Keratinocyte (primary cell): ENCODE data around the gene PRKAR2B. TPM values are rescaled to one million over a fixed set of nuclear protein-coding genes. Genes with fewer than 3 reads are reported as not detected.

Experiments used
- DNase-seq: peaks from one replicate; pipeline ENCODE4 v3.0.0-alpha.2; 2011; ENCODE audit warnings: low read depth, missing footprints, low spot score
- FAIRE-seq: peaks from 2 replicates; lab custom pipeline; 2011; peaks lifted over from hg19 to GRCh38; lab: Jason Lieb, UNC
- H2AFZ ChIP-seq: 2 replicates; pipeline ENCODE4 v1.6.0; 2012; ENCODE audit warnings: low read length, control low read depth, inconsistent platforms; ENCODE audit not compliant: control insufficient read depth
- H3K27ac ChIP-seq: 2 replicates; pipeline ENCODE4 v1.5.1; 2011; ENCODE audit warnings: low read length; ENCODE audit not compliant: control insufficient read depth, insufficient read depth
- H3K27me3 ChIP-seq: 3 replicates; pipeline ENCODE4 v1.6.0; 2011; ENCODE audit warnings: low read length; ENCODE audit not compliant: control insufficient read depth, insufficient read depth; ENCODE audit errors: extremely low read depth
- H3K36me3 ChIP-seq, 2 experiments: 2 replicates in 1 of 2; 3 replicates in 1 of 2; pipeline ENCODE4 v1.5.1; 2011; ENCODE audit warnings: low read length in 2 of 2, mild to moderate bottlenecking in 1 of 2; ENCODE audit not compliant: control insufficient read depth in 2 of 2, insufficient read depth in 2 of 2; ENCODE audit errors: extremely low read depth in 1 of 2
- H3K4me1 ChIP-seq: 3 replicates; pipeline ENCODE4 v1.5.1; 2011; ENCODE audit warnings: low read length; ENCODE audit not compliant: control insufficient read depth, insufficient read depth; ENCODE audit errors: extremely low read depth
- H3K4me2 ChIP-seq: 3 replicates; pipeline ENCODE4 v1.6.0; 2011; ENCODE audit warnings: low read depth, low read length; ENCODE audit not compliant: control insufficient read depth, insufficient read depth; ENCODE audit errors: extremely low read depth
- H3K4me3 ChIP-seq, 3 experiments: fragments of 200-600 bp in 1 of 3; sonication (generic) in 1 of 3; 2 replicates in 2 of 3; 3 replicates in 1 of 3; pipeline ENCODE4 v1.5.1; 2011 to 2016; ENCODE audit warnings: low read length in 3 of 3, mild to moderate bottlenecking in 3 of 3, control low read depth in 2 of 3, inconsistent platforms in 1 of 3, low read depth in 1 of 3, mixed read lengths in 1 of 3, mixed run types in 1 of 3, moderate library complexity in 1 of 3; ENCODE audit not compliant: control insufficient read depth in 2 of 3, insufficient read depth in 2 of 3; ENCODE audit errors: extremely low read depth in 1 of 3
- H3K79me2 ChIP-seq: 2 replicates; pipeline ENCODE4 v1.6.0; 2012; ENCODE audit warnings: low read length; ENCODE audit not compliant: control insufficient read depth, insufficient read depth
- H3K9ac ChIP-seq: 3 replicates; pipeline ENCODE4 v1.6.0; 2011; ENCODE audit warnings: low read length; ENCODE audit not compliant: control insufficient read depth, insufficient read depth; ENCODE audit errors: extremely low read depth
- H3K9me1 ChIP-seq: 3 replicates; pipeline ENCODE4 v1.6.0; 2011; ENCODE audit warnings: low read length; ENCODE audit not compliant: control insufficient read depth, insufficient read depth; ENCODE audit errors: extremely low read depth
- H3K9me3 ChIP-seq: 2 replicates; pipeline ENCODE4 v1.5.1; 2012; ENCODE audit warnings: low read depth, low read length; ENCODE audit not compliant: control insufficient read depth
- H4K20me1 ChIP-seq: 3 replicates; pipeline ENCODE4 v1.6.0; 2011; ENCODE audit warnings: low read length; ENCODE audit not compliant: control insufficient read depth, insufficient read depth; ENCODE audit errors: extremely low read depth
- EZH2 ChIP-seq: IDR thresholded peaks from one replicate; pipeline ENCODE4 v1.6.1; 2012; ENCODE audit warnings: inconsistent platforms, mild to moderate bottlenecking, low read length, moderate library complexity
- dilution Hi-C: fragments of 300-500 bp; cut with MboI; formaldehyde crosslinking; loops from one replicate; pipeline ENCODE4 v1.7.0; 2020; ENCODE audit warnings: low sequenced_read_pairs; ENCODE audit not compliant: extremely low pct_ligation_motif_present
- polyA plus RNA-seq, 5 experiments: library from polyadenylated mRNA; depleted of rRNA in 3 of 5; stranded (reverse) in 3 of 5; stranded (forward) in 1 of 5; unstranded in 1 of 5; fragments of >200 nt; gene quantifications; 1 replicate in 1 of 5; 2 replicates in 3 of 5; 3 replicates in 1 of 5; pipeline versions ENCODE4 v1.2.1 to v1.2.3, GENCODE V29; 2011 to 2012; ENCODE audit warnings: missing spikeins in 2 of 5, low read depth in 1 of 5, low replicate concordance in 1 of 5
- TF ChIP-seq, protein P1 (sequence below), 3 experiments: IDR thresholded peaks in 1 of 3; conservative IDR thresholded peaks in 1 of 3; optimal IDR thresholded peaks in 1 of 3; 2 replicates in 2 of 3; 3 replicates in 1 of 3; pipeline versions ENCODE3 to v1.5.1; 2011; ENCODE audit warnings: low read length in 3 of 3, mild to moderate bottlenecking in 3 of 3, moderate library complexity in 2 of 3, control low read depth in 1 of 3, inconsistent platforms in 1 of 3; ENCODE audit not compliant: insufficient read depth in 2 of 3; ENCODE audit errors: extremely low read depth in 1 of 3

Gene PRKAR2B
- polyA plus RNA-seq, 1 donor (not counting 4 experiments of a cell fraction or from before 2014, with no cell fraction given) = 0.01 TPM

DNA sequence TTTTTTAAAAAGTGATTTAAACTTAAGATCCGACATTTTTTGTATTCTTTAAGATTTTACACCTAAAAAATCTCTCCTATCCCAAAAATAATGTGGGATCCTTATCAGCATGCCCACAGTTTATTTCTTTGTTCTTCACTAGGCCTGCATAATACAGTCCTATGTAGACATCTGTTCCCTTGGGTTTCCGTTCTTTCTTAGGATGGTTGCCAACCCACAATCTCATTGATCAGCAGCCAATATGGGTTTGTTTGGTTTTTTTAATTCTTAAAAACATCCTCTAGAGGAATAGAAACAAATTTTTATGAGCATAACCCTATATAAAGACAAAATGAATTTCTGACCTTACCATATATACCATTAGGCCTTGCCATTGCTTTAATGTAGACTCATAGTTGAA, 115.9 kb downstream of the PRKAR2B start:
- Histone ChIP-seq H3K27ac (no peak overlapping the region), H3K4me1 (no peaks in the 10 kb centered on the region), H3K9me3 (no peaks in the 10 kb centered on the region), H3K79me2 (no peaks in the 10 kb centered on the region), H4K20me1 (no peaks in the 10 kb centered on the region), H3K36me3 (no peaks in the 10 kb centered on the region), H2AFZ (no peak overlapping the region), H3K4me2 (no peak overlapping the region), H3K9ac (no peak overlapping the region), H3K4me3 (no peak overlapping the region), H3K9me1 (no peaks in the 10 kb centered on the region), H3K27me3 (no peaks in the 10 kb centered on the region)
- TF ChIP-seq, protein P1, sequence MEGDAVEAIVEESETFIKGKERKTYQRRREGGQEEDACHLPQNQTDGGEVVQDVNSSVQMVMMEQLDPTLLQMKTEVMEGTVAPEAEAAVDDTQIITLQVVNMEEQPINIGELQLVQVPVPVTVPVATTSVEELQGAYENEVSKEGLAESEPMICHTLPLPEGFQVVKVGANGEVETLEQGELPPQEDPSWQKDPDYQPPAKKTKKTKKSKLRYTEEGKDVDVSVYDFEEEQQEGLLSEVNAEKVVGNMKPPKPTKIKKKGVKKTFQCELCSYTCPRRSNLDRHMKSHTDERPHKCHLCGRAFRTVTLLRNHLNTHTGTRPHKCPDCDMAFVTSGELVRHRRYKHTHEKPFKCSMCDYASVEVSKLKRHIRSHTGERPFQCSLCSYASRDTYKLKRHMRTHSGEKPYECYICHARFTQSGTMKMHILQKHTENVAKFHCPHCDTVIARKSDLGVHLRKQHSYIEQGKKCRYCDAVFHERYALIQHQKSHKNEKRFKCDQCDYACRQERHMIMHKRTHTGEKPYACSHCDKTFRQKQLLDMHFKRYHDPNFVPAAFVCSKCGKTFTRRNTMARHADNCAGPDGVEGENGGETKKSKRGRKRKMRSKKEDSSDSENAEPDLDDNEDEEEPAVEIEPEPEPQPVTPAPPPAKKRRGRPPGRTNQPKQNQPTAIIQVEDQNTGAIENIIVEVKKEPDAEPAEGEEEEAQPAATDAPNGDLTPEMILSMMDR (optimal IDR thresholded peaks at IDR 0.05 in 1 of 3, IDR thresholded peaks at IDR 0.05 in 1 of 3, conservative IDR thresholded peaks at IDR 0.05 in 1 of 3; ENCODE audit: extremely low read depth in 1 of 3, insufficient read depth in 2 of 3, low read length in 3 of 3) = no peak
- no peak for TF ChIP-seq EZH2
- DNase-seq (no peak), FAIRE-seq (no peak)
- dilution Hi-C loops = no loop called here

DNA sequence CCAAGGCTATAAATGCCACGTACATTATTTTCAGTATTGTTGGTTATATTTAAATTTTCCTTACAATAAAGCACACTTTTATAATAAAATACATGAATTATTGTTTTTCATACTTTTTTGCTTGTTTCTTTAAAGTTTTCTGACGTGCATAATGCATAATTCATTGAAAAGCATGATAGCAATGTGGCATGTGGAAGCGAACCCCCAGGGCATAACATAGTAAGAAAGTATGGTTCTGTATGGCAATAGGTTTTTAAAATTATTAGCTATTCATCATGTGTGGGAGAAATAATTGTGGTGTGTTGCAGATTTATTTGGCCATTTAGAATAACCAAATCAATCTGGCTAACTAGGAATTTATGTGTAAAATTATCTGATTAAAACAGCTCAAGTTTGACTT, 116.9 kb downstream of the PRKAR2B start:
- Histone ChIP-seq H3K9ac (no peak overlapping the region), H3K4me1 (no peaks in the 10 kb centered on the region), H4K20me1 (no peaks in the 10 kb centered on the region), H3K27ac (no peak overlapping the region), H3K4me2 (no peak overlapping the region), H3K9me3 (no peaks in the 10 kb centered on the region), H2AFZ (no peak overlapping the region), H3K36me3 (no peaks in the 10 kb centered on the region), H3K79me2 (no peaks in the 10 kb centered on the region), H3K4me3 (no peak overlapping the region), H3K27me3 (no peaks in the 10 kb centered on the region), H3K9me1 (no peaks in the 10 kb centered on the region)
- DNase-seq = no peak
- TF ChIP-seq, protein P1 (optimal IDR thresholded peaks at IDR 0.05 in 1 of 3, IDR thresholded peaks at IDR 0.05 in 1 of 3, conservative IDR thresholded peaks at IDR 0.05 in 1 of 3; ENCODE audit: extremely low read depth in 1 of 3, insufficient read depth in 2 of 3, low read length in 3 of 3) = no peak
- TF ChIP-seq EZH2 = no peak
- no peak for FAIRE-seq
- dilution Hi-C loops = no loop called here
